ENCODE measurements around the gene PCMT1.

DNA sequence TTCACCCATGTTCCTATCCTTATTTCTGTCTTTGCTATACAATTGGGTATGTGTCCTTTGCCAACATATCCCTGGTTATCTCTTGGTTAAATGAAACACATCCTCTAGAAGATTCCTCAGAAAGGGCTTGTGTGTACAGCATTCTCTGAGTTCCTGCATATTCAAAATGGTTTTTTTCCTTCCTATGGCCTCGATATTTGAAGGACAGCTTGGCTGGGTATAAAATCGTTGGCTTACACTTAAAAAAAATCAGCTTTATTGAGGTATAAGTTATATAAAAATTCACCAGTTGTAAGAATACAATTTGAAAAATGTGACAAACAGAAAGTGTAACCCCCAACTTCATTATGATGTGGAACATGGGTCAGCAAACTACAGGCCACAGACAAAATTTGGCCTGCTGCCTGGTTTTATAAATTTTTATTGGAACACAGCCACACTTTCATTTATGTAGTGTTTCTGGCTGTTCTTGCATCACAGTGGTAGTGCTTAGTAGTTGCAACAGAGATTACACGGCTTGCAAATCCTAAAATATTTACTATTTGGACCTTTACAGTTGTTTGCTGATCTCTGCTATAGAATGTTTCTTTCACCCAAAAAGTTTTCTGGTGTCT lies 16.7 kb downstream of the PCMT1 start:
- TF ChIP-seq CTCF (IDR thresholded peaks at IDR 0.05) (no peak), POLR2A (IDR thresholded peaks at IDR 0.05) (no peak), POLR2AphosphoS5 (IDR thresholded peaks at IDR 0.05; ENCODE audit: insufficient read depth in 1 of 2, low read depth in 1 of 2) (no peak)
